Endometrium (tissue), 2 donors: Measurements from ENCODE around the gene TACR1.

Experiments
- FAIRE-seq: peaks from 2 replicates; lab custom pipeline; 2012; peaks lifted over from hg19 to GRCh38; lab: Jason Lieb, UNC
- donor health status: control.
- donor health status: control.

TACR1 gene

GRCh38 chr2:75012080-75012479, 187.2 kb downstream of the TACR1 start:
- FAIRE-seq, result no peak

GRCh38 chr2:75010571-75010970, 188.7 kb downstream of the TACR1 start:
- FAIRE-seq, result no peak

DNA sequence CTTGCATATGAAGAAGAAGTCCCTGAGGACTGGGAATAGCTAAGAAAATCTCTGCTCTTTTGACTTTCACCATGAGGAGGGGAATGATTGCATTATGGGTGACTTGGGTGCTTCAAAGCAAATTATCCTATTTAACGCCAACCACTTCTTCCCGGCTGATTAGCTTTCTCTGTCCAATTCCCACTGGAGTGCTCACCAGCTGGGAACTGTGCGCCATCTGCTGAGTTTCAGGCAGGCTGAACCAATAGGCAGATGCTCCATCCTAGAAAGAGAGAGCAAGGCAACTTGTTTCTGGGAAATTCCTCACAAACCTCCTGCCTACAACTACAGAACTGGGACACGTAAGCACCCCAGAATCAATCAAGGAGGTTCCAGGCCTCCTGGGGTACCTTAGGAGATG, 191.5 kb downstream of the TACR1 start:
- no peak for FAIRE-seq

GRCh38 chr2:75007061-75007460, 192.3 kb downstream of the TACR1 start:
- FAIRE-seq, result no peak

GRCh38 chr2:75006041-75006440, 193.3 kb downstream of the TACR1 start:
- no peak for FAIRE-seq

DNA sequence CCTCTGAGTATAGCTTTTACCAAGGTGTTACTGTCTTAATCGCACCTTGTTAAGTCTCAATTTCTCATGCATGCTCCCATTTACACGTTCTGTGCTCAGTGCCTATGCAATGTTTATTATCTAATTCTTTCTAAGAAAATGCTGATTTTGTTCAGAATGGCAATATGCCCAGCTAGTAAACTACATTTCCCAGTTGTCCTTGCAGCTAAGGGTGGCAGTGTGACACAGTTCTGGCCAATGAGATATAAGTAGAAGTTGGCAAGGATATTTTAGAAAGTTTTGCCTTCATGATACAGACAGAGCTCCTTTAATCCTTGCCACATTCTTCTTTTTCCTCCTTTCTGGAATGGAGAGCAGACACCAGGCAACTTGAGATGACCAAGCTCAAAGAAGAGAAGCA, 195.5 kb downstream of the TACR1 start:
- no peak for FAIRE-seq

DNA sequence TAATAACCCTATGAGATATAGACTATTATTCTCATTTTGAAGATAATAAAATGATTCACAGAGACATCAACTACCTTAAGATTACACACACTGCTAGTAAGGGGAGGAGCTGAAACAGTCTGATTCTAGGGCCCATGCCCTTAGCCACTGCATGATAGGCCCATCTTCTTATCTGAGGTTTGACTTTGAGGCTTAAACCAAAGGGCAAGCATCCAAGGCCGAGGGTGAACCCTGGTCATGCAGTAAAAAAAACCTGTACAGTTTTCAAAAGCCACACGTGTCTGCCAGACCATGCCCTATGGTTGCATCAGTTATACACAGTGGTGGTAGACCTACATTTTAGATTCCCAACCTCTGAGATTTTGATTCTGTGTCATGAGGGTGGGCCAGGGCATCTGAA, 196.0 kb downstream of the TACR1 start:
- FAIRE-seq, result no peak

DNA sequence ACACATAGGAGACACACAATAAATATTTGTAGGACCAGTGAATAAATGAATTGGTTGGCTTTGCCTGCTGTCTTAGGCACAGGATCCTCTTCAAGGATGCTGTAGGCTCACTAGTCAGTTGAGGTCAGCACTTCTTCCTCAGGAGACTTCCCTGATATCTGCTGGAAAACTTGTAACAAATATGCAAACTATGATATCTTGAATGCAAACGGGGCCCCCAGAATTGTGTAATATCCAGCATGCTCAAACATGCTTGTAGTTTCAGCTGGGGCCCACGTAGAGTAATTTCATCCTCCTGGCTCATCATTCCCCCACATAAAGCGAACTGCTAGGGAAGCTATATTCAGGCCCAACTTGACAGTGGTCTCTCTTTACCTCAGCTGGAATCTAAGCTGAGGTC, 197.3 kb downstream of the TACR1 start:
- FAIRE-seq, result no peak

GRCh38 chr2:74999468-74999867, 199.9 kb downstream of the TACR1 start:
- no peak for FAIRE-seq
